ENCODE data around the gene BCKDK.

DNA sequence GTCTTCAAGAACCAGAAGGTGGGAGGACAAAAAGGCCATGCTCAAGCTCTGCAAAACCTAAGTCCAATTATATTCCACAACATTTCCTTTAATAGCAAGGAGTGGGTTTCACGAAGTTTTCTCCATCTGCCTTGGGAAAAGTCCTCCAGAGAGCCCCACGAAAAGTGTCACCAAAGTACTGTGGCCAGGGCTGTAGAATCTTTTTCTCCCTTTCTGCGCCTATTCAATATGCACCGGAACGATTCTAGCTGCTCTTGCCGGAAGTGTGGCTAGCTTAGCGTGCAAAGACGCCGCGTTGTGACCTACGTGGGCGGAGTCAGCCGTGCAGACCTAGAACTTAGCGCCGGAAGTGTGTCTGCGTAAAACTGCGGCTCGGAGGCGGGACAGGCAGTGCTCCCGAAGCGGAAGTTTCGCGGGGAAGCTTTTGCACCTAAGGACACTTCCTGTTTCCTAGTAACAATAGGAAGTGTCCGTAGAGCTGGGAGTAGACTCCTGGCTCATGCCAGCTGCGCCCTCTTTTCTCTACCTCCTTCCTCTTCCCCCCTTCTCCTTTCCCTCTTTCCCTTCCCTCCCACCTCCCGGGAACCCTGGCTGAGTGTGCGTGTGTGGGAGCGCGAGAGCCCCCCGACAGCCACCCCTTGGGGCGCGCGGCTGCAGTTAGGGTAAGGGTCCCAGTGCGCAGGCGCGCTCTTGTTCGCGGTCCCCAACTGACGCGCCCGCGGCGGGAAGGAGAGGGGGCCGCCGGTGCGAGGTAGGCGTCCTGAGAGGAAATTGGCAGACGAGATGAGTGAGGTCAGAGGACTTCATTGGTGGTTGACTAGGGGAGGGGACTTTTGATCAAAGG is 34.0 kb upstream of the BCKDK start, which contains the start of the genes ZNF646 and ZNF668:
- TF ChIP-seq, protein P1, sequence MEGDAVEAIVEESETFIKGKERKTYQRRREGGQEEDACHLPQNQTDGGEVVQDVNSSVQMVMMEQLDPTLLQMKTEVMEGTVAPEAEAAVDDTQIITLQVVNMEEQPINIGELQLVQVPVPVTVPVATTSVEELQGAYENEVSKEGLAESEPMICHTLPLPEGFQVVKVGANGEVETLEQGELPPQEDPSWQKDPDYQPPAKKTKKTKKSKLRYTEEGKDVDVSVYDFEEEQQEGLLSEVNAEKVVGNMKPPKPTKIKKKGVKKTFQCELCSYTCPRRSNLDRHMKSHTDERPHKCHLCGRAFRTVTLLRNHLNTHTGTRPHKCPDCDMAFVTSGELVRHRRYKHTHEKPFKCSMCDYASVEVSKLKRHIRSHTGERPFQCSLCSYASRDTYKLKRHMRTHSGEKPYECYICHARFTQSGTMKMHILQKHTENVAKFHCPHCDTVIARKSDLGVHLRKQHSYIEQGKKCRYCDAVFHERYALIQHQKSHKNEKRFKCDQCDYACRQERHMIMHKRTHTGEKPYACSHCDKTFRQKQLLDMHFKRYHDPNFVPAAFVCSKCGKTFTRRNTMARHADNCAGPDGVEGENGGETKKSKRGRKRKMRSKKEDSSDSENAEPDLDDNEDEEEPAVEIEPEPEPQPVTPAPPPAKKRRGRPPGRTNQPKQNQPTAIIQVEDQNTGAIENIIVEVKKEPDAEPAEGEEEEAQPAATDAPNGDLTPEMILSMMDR (IDR thresholded peaks at IDR 0.05), result no peak
- TF ChIP-seq TCF7L2 (IDR thresholded peaks at IDR 0.05; ENCODE audit: low read depth, low read length) (peak; percentile 69), POLR2AphosphoS5 (IDR thresholded peaks at IDR 0.05; ENCODE audit: low read depth, low read length) (peak; percentile 91)
- TF ChIP-seq, protein P2, sequence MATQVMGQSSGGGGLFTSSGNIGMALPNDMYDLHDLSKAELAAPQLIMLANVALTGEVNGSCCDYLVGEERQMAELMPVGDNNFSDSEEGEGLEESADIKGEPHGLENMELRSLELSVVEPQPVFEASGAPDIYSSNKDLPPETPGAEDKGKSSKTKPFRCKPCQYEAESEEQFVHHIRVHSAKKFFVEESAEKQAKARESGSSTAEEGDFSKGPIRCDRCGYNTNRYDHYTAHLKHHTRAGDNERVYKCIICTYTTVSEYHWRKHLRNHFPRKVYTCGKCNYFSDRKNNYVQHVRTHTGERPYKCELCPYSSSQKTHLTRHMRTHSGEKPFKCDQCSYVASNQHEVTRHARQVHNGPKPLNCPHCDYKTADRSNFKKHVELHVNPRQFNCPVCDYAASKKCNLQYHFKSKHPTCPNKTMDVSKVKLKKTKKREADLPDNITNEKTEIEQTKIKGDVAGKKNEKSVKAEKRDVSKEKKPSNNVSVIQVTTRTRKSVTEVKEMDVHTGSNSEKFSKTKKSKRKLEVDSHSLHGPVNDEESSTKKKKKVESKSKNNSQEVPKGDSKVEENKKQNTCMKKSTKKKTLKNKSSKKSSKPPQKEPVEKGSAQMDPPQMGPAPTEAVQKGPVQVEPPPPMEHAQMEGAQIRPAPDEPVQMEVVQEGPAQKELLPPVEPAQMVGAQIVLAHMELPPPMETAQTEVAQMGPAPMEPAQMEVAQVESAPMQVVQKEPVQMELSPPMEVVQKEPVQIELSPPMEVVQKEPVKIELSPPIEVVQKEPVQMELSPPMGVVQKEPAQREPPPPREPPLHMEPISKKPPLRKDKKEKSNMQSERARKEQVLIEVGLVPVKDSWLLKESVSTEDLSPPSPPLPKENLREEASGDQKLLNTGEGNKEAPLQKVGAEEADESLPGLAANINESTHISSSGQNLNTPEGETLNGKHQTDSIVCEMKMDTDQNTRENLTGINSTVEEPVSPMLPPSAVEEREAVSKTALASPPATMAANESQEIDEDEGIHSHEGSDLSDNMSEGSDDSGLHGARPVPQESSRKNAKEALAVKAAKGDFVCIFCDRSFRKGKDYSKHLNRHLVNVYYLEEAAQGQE (IDR thresholded peaks at IDR 0.05; ENCODE audit: insufficient read depth in 1 of 2, low read depth in 2 of 2, low read length in 1 of 2), result 0 out of 4 replicates have a peak, but pooled peaks of 1 of the 2 experiments have one; percentile 44
